NT2/D1 (cell line): ENCODE measurements around the gene SNCAIP.

Source experiments
- YY1 ChIP-seq: IDR thresholded peaks from 2 replicates; pipeline ENCODE4 v1.6.1; 2011; ENCODE audit not compliant: insufficient read length, insufficient read depth
- ZNF274 ChIP-seq: IDR thresholded peaks from 2 replicates; pipeline ENCODE4 v1.6.1; 2011; ENCODE audit warnings: mild to moderate bottlenecking, low read depth, low read length

DNA sequence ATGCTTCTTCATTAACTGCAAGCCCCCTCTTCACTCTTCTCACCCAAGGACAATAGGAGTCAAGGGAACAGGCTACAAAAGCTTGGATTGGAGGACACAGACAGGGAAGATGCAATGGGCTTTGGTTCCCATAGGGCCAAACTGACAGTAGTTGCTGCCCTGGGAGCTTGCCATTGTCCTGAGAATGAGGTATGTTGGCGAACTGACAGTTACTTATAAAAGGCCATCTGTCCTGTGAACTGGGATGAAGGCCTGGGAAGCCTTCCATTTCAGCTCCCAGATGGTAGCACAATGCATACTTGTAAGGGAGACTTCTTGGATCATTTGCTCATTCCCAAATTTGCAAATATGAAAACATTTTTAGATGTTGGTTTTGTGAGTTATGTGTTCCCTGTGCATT lies 88.9 kb downstream of the SNCAIP start:
- TF ChIP-seq YY1 (no peak), ZNF274 (no peak)
